ENCODE measurements around the gene HINT3.

- no peak for TF ChIP-seq CTCF (conservative IDR thresholded peaks at IDR 0.05)
- TF ChIP-seq EZH2 (IDR thresholded peaks at IDR 0.05; ENCODE audit: low read depth), result no peak
Observed at GRCh38 chr6:125913145-125913544, 43.4 kb upstream of the HINT3 start.

Measured in PC-9 (cell line).